Smooth muscle cell (in vitro differentiated cells): ENCODE results near the gene FBXO10. TPM values are rescaled to one million over a fixed set of nuclear protein-coding genes. Genes with fewer than 3 reads are reported as not detected.

Experiments
- DNase-seq: peaks from one replicate; lab custom pipeline; 2025; ENCODE audit not compliant: unreplicated experiment; lab: John Stamatoyannopoulos, UW
- H2AFZ ChIP-seq: fragments of 200-600 bp; sonication (generic); 2 replicates; pipeline ENCODE4 v1.6.0; 2016; ENCODE audit warnings: antibody characterized with exemption, low read depth, mild to moderate bottlenecking
- H3F3A ChIP-seq: fragments of 200-600 bp; sonication (generic); 2 replicates; pipeline ENCODE4 v1.6.0; 2017; ENCODE audit warnings: antibody characterized with exemption, low read depth
- H3K27ac ChIP-seq: fragments of 200-600 bp; sonication (generic); 2 replicates; pipeline ENCODE4 v1.5.1; 2016; ENCODE audit warnings: low read depth, mild to moderate bottlenecking
- H3K27me3 ChIP-seq: fragments of 200-600 bp; sonication (generic); 2 replicates; pipeline ENCODE4 v1.6.1; 2016; ENCODE audit warnings: low read depth, mild to moderate bottlenecking
- H3K36me3 ChIP-seq: fragments of 200-600 bp; sonication (generic); 2 replicates; pipeline ENCODE4 v1.5.1; 2016; ENCODE audit warnings: low read depth
- H3K4me1 ChIP-seq: fragments of 200-600 bp; sonication (generic); 2 replicates; pipeline ENCODE4 v1.5.1; 2016; ENCODE audit warnings: low read depth
- H3K4me2 ChIP-seq: fragments of 200-600 bp; sonication (generic); 2 replicates; pipeline ENCODE4 v1.6.0; 2016; ENCODE audit warnings: mild to moderate bottlenecking
- H3K4me3 ChIP-seq: fragments of 200-600 bp; sonication (generic); 2 replicates; pipeline ENCODE4 v1.5.1; 2016; ENCODE audit warnings: mild to moderate bottlenecking
- H3K79me2 ChIP-seq: fragments of 200-600 bp; sonication (generic); 2 replicates; pipeline ENCODE4 v1.6.0; 2016; ENCODE audit warnings: low read depth, mild to moderate bottlenecking
- H3K9ac ChIP-seq: fragments of 200-600 bp; sonication (generic); 2 replicates; pipeline ENCODE4 v1.6.0; 2016; ENCODE audit warnings: low read depth
- H3K9me3 ChIP-seq: fragments of 200-600 bp; sonication (generic); replicated peaks from 2 replicates; pipeline ENCODE4 v1.5.1; 2016; ENCODE audit warnings: low read depth
- H4K20me1 ChIP-seq: fragments of 200-600 bp; sonication (generic); 2 replicates; pipeline ENCODE4 v1.6.0; 2016; ENCODE audit warnings: low read depth
- WGBS: methylation state at CpG from one replicate; pipeline ENCODE4 v1.1.7; 2016; ENCODE audit warnings: low lambda C conversion rate; 5-methylcytosine and 5-hydroxymethylcytosine counted together
- polyA plus RNA-seq: library from polyadenylated mRNA; unstranded; fragments of >200 nt; fragmentation: Nextera tagmentation; extraction: Ambion mirVana; gene quantifications from 2 replicates; pipeline ENCODE4 v1.2.1, GENCODE V29; 2016
- total RNA-seq: library from RNA; depleted of rRNA; stranded (reverse); fragments of >200 nt; gene quantifications from 2 replicates; pipeline ENCODE4 v1.2.3, GENCODE V29; 2014
- TF ChIP-seq, protein P1 (sequence below): fragments of 200-600 bp; sonication (generic); IDR thresholded peaks from 2 replicates; pipeline ENCODE4 v1.5.1; 2017; ENCODE audit warnings: borderline replicate concordance, mild to moderate bottlenecking, antibody characterized with exemption; ENCODE audit not compliant: insufficient read depth, poor library complexity, severe bottlenecking

The FBXO10 gene
- total and polyA plus RNA-seq, 2 experiments from 2014 or later, result 3.5 to 7.0 TPM

DNA sequence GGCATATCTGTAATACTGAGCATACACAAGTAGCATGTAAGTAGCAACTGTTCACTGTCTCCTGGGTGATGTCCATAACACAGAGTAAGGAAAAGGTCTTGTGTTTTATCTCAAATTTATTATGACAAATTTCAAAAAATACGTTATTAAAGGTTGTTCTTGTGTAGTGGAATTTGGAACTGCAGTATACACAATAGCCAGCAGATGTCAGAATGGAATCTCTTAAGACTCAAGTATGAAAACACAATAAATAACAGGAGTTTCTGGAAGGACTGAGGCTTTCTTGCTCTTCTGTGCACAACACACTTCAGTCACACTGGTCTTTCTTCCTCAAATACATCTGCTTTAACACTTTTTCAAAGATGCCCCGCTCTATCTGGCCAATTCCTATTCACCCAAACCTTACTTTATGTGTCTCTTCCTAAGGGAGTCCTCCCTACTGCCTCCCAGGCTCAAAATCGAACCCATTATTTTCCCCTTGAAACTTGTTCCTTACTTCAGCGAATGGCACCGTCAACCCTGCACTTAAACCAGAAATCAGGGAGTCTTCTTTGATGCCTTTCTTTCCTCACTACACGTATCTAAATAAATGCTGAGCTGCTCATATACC is 6.5 kb upstream of the FBXO10 start:
- WGBS, result 86% methylated on average over 6 of the region's 6 CpGs

DNA sequence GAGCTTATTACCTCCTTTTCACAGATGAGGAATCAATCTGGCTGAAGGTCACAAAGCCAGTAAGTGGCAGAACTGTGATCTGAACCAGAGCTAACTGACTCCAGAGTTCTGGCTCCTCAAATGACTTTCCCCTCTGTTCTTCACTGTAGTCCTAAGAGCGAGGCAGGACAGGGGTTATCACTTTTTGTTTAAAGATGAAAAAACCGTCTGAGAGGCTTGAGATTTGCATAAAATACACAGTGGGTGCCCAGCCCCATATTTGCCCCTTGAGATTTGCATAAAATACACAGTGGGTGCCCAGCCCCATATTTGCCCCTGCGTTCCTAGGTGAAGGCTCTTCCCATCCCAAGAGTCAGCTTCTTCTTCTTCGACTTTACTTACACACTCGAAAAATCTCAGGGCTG is 667 bp downstream of the FBXO10 start:
- Histone ChIP-seq H2AFZ (no peak overlapping the region), H3K36me3 (no peaks in the 10 kb centered on the region), H3K27ac (peak overlapping the region; percentile 80), H3K4me2 (peak overlapping the region; percentile 90), H3K9me3 (no peaks in the 10 kb centered on the region), H3K4me3 (peak overlapping the region; percentile 66), H3K9ac (peak overlapping the region; percentile 83), H3K79me2 (peaks cover 10% of the 10 kb centered on the region), H3F3A (peaks cover 15% of the 10 kb centered on the region), H4K20me1 (peaks cover 6% of the 10 kb centered on the region), H3K4me1 (peaks cover 15% of the 10 kb centered on the region), H3K27me3 (no peaks in the 10 kb centered on the region)
- WGBS, result 0% methylated on average over 5 of the region's 5 CpGs
- DNase-seq, result no peak
- TF ChIP-seq, protein P1, sequence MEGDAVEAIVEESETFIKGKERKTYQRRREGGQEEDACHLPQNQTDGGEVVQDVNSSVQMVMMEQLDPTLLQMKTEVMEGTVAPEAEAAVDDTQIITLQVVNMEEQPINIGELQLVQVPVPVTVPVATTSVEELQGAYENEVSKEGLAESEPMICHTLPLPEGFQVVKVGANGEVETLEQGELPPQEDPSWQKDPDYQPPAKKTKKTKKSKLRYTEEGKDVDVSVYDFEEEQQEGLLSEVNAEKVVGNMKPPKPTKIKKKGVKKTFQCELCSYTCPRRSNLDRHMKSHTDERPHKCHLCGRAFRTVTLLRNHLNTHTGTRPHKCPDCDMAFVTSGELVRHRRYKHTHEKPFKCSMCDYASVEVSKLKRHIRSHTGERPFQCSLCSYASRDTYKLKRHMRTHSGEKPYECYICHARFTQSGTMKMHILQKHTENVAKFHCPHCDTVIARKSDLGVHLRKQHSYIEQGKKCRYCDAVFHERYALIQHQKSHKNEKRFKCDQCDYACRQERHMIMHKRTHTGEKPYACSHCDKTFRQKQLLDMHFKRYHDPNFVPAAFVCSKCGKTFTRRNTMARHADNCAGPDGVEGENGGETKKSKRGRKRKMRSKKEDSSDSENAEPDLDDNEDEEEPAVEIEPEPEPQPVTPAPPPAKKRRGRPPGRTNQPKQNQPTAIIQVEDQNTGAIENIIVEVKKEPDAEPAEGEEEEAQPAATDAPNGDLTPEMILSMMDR, result no peak

More for the DNA sequence above, 6.5 kb upstream of the FBXO10 start:
- Histone ChIP-seq H2AFZ (no peak overlapping the region), H3K4me1 (no peaks in the 10 kb centered on the region), H3K9me3 (no peaks in the 10 kb centered on the region), H3K4me2 (no peak overlapping the region), H3K4me3 (no peak overlapping the region), H3K79me2 (peaks cover 23% of the 10 kb centered on the region), H3F3A (peaks cover 8% of the 10 kb centered on the region), H3K27me3 (no peaks in the 10 kb centered on the region), H3K27ac (no peak overlapping the region), H3K9ac (no peak overlapping the region), H3K36me3 (peaks cover 11% of the 10 kb centered on the region), H4K20me1 (peaks cover 11% of the 10 kb centered on the region)
- DNase-seq, result no peak
- TF ChIP-seq, protein P1, result peak; percentile 74

DNA sequence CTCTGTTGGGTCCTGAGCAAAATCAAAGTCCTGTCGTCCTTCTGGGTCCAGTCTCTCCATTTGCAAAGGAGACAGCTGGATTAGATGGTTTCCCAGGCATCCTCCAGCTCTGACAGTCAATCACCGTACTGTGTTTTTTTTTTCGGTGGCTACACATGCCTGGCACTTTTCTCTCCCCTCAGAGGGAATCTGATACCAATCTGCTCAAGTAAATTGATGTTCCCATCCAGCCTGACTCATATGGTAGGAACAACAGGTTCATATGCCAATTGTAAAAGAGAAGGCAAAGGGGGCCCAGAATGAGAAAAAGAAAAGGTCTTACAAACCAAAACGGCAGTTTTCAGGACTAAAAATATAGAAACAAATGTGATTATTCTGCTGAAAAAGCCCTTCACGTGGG is 1.2 kb downstream of the FBXO10 start:
- H3K27me3 ChIP-seq, result no peaks in the 10 kb centered on the region
- H3K4me1 ChIP-seq, result peaks cover 15% of the 10 kb centered on the region
- peak overlapping the region; percentile 83 for H3K9ac ChIP-seq
- H3K4me3 ChIP-seq, result peak overlapping the region; percentile 66
- WGBS, result 27% methylated on average over 5 of the region's 5 CpGs
- H3K79me2 ChIP-seq, result peaks cover 15% of the 10 kb centered on the region
- peaks cover 11% of the 10 kb centered on the region for H4K20me1 ChIP-seq
- TF ChIP-seq, protein P1, result no peak
- no peak overlapping the region for H2AFZ ChIP-seq
- H3K4me2 ChIP-seq, result peak overlapping the region; percentile 90
- no peaks in the 10 kb centered on the region for H3K36me3 ChIP-seq
- no peak for DNase-seq
- H3K27ac ChIP-seq, result peak overlapping the region; percentile 80
- H3F3A ChIP-seq, result peaks cover 15% of the 10 kb centered on the region
- no peaks in the 10 kb centered on the region for H3K9me3 ChIP-seq

DNA sequence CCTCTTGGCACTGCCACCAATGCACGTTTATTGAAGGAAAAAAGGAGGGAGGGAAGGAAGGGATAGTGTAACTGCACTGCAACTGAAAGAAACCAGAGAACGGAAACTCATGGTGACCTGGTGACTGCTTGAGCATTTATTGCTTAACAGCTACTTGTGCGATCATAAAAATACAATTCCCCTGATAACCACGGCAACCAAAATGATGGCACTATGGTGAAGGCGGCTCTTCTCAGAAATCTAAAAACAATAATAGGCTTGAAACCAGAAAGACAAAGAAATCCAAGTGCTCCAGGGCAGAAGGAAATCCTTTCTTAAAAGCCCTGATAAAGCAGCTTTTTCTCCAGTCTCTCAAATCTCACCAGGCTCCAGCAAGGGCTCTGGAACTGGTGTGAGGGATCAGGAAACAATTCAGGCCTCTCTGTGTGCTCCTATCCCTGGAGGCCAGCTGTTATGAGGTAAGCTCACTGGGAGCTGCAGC is 1.9 kb downstream of the FBXO10 start:
- Histone ChIP-seq H3K27ac (peak overlapping the region; percentile 80), H3K4me3 (peak overlapping the region; percentile 66), H3K27me3 (no peaks in the 10 kb centered on the region), H3K79me2 (peaks cover 20% of the 10 kb centered on the region), H3K9me3 (no peaks in the 10 kb centered on the region), H3K36me3 (no peaks in the 10 kb centered on the region), H4K20me1 (peaks cover 11% of the 10 kb centered on the region), H3K4me2 (peak overlapping the region; percentile 90), H3K4me1 (peaks cover 15% of the 10 kb centered on the region), H2AFZ (no peak overlapping the region), H3K9ac (peak overlapping the region; percentile 6), H3F3A (peaks cover 15% of the 10 kb centered on the region)
- TF ChIP-seq, protein P1, result no peak
- 12% methylated on average over 5 of the region's 5 CpGs for WGBS
- no peak for DNase-seq
